RWPE2 (cell line): ENCODE results near the gene DOCK10.

Experiments used
- ATAC-seq: fragments of 200-7000 bp; cut with Tn5 transposase; 3 replicates; pipeline ENCODE4 v1.9.1; 2021; ENCODE audit warnings: low read depth
- DNase-seq: peaks from one replicate; pipeline ENCODE4 v3.0.0-alpha.2; 2020; ENCODE audit warnings: low spot score
- H3K27ac ChIP-seq: fragments of 450-650 bp; 2 replicates; pipeline ENCODE4 v1.5.1; 2017; ENCODE audit warnings: mild to moderate bottlenecking; ENCODE audit not compliant: poor library complexity, severe bottlenecking
- H3K27me3 ChIP-seq: fragments of 250-450 bp; sonication (Bioruptor Pico); 2 replicates; pipeline ENCODE4 v1.5.1; 2021; ENCODE audit warnings: mild to moderate bottlenecking, moderate library complexity; ENCODE audit not compliant: insufficient read depth, poor library complexity, severe bottlenecking
- H3K36me3 ChIP-seq: fragments of 250-450 bp; sonication (Bioruptor Pico); 2 replicates; pipeline ENCODE4 v1.5.1; 2020; ENCODE audit warnings: low read depth, mild to moderate bottlenecking, moderate library complexity
- H3K4me1 ChIP-seq: fragments of 250-450 bp; sonication (Bioruptor Pico); 2 replicates; pipeline ENCODE4 v1.5.1; 2021; ENCODE audit warnings: mild to moderate bottlenecking, moderate library complexity; ENCODE audit not compliant: insufficient read depth, poor library complexity, severe bottlenecking
- H3K4me3 ChIP-seq: fragments of 250-450 bp; sonication (Bioruptor Pico); 2 replicates; pipeline ENCODE4 v1.5.1; 2021; ENCODE audit warnings: mild to moderate bottlenecking, moderate library complexity; ENCODE audit not compliant: severe bottlenecking
- H3K9me3 ChIP-seq: fragments of 250-450 bp; sonication (Bioruptor Pico); 2 replicates; pipeline ENCODE4 v1.5.1; 2021; ENCODE audit warnings: mild to moderate bottlenecking, moderate library complexity; ENCODE audit not compliant: severe bottlenecking
- TF ChIP-seq, protein P1 (sequence below): fragments of 450-650 bp; IDR thresholded peaks from one replicate; pipeline ENCODE4 v1.5.1; 2017; ENCODE audit warnings: mild to moderate bottlenecking, moderate library complexity; ENCODE audit not compliant: poor library complexity, severe bottlenecking

The DOCK10 gene

DNA sequence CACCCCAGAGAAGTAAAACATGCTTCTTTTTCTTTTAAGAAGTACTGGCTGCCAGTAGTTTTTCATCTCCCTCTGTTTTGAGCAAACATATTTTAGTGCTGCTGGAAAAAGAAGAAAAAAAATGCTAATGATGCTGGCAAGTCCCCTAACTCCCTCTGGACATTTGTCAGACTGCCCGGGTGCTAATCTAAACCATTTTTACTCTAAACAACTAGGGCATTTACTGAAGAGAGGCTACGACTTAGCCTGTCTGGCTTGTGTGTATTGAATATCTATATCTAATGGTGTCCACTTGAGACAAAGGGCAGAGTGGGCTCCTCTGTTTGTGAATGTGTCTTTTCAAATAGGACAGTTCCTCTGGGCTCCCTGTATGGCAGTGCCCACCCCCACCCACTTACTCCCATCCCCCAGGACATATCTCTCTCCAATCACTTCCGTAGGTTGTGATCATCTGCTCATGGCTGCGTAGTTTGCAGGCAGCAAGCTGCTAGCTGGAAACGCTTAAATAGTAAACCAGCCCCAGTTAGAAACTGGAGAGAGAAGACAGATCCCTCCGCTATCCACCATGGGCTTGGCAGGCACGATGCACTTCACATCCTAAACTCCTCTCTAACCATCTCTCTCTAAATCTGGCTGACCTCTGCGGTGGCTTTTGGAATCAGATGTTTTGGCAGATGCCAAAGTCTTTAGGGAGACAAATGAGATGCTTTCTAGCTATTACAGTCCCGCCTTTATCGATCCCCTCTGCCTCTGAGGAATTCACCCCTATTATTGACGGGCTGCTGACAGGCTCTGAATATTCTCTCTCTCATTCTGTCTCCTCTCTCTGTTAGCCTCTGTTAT, 58.3 kb downstream of the DOCK10 start:
- no peak for DNase-seq

DNA sequence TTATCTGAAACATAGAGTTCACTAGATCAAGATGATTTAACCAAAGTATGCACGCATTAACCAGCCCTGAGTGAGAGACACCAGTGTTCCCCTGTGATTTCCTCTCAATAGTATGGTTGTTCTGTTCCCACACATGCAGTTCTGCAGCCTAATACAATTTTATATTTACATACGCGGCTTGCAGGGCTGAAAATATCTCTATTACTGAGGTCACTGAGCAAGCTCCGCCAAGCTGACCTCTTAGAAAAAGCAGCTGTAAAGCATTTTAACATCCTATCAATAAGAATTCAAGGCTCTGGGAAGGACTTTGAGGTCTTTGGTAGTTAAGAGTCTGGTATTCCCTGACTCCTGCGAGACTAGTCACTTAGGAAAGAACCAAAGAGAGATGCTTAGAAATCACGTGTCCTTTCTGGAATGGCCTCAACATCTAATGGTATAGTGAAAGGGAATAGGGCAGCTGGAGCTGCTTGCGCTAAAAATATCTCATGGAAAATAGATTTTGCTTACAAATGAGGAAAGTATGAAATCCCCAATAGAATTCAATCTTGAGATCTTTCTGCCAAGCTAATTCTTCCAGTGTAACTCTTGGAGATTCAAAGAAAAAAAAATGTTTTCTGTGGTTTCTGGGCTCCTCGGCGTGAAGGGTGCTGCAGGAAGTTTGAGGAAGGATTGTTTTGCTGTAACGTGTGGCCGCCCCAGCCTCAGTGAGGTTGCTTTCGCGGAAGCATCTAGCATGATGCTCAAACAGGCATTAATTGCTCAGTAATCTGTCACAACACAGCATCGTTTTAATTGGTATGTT, 59.2 kb downstream of the DOCK10 start:
- no peaks in the 10 kb centered on the region for H3K9me3 ChIP-seq
- DNase-seq: no peak
- no peaks in the 10 kb centered on the region for H3K4me1 ChIP-seq
- H3K36me3 ChIP-seq: no peaks in the 10 kb centered on the region
- TF ChIP-seq, protein P1, sequence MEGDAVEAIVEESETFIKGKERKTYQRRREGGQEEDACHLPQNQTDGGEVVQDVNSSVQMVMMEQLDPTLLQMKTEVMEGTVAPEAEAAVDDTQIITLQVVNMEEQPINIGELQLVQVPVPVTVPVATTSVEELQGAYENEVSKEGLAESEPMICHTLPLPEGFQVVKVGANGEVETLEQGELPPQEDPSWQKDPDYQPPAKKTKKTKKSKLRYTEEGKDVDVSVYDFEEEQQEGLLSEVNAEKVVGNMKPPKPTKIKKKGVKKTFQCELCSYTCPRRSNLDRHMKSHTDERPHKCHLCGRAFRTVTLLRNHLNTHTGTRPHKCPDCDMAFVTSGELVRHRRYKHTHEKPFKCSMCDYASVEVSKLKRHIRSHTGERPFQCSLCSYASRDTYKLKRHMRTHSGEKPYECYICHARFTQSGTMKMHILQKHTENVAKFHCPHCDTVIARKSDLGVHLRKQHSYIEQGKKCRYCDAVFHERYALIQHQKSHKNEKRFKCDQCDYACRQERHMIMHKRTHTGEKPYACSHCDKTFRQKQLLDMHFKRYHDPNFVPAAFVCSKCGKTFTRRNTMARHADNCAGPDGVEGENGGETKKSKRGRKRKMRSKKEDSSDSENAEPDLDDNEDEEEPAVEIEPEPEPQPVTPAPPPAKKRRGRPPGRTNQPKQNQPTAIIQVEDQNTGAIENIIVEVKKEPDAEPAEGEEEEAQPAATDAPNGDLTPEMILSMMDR: no peak
- H3K27ac ChIP-seq: no peak overlapping the region
- no peaks in the 10 kb centered on the region for H3K27me3 ChIP-seq
- ATAC-seq: no peak
- H3K4me3 ChIP-seq: no peak overlapping the region

More for the DNA sequence above, 58.3 kb downstream of the DOCK10 start:
- Histone ChIP-seq H3K4me3 (no peak overlapping the region), H3K9me3 (no peaks in the 10 kb centered on the region), H3K36me3 (no peaks in the 10 kb centered on the region), H3K27me3 (no peaks in the 10 kb centered on the region), H3K27ac (no peak overlapping the region), H3K4me1 (no peaks in the 10 kb centered on the region)
- no peak for ATAC-seq
- TF ChIP-seq, protein P1: no peak

DNA sequence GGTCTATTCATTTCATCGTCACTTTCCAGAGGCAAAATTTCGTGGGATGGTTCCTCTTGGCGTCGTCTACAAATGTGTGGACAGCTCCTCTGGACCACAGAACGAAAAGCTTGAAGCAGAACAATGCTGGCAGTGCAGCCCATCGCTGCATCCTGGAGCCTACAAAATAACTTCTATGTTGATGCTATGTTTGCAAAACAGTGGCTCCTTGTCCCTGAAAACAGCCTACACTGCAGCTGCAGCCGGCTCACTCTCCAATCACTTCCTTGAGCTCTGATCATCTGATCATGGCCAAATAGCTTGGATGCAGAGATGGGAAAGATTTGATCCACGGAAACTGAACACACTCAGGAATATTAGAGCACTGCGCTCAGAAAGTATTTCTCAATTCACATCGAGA, 60.0 kb downstream of the DOCK10 start:
- TF ChIP-seq, protein P1: no peak
- H3K4me1 ChIP-seq: no peaks in the 10 kb centered on the region
- no peaks in the 10 kb centered on the region for H3K36me3 ChIP-seq
- no peak for ATAC-seq
- H3K9me3 ChIP-seq: no peaks in the 10 kb centered on the region
- H3K4me3 ChIP-seq: no peak overlapping the region
- H3K27me3 ChIP-seq: no peaks in the 10 kb centered on the region
- no peak overlapping the region for H3K27ac ChIP-seq
- DNase-seq: no peak

DNA sequence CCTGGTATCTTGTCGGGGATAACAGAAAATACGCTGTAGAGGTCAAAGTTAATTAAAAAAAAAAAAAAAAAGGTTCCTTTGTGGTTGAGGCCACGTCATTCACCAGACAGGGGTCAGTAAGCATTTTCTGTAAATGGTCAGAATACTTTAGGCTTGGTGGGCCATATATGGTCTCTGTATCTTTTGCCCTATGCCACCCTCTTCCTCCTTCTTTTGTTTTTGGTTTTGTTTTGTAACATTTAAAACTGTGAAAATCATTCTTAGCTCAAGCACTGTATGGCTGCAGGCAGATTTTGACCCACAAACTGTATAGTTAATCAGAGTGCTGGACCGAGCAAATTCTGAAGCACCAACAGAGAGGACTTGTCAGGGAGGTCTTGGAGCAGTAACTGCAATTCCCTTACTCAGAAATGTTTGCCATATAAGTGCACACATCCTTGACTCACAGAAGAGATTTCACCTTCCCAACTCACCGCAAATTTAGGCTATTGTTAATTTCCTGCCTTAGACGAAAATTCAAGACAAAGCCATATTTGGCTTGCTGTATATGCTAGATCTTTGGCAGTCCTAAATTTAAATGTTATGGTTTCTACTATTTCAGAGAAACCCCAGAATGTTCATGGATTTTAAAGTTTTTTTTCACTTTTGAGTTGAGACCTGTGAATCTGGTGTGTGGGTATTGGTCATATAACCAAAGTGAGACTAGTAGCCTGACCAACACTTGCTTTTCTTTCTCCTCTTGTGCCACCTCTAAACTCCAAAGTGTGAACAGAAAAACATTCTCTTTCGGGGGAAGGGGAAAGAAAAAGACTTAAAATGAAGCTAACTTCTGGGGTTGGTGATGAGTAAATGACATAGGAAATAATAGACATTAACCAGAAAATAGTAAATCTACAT, 65.4 kb downstream of the DOCK10 start:
- TF ChIP-seq, protein P1: no peak
- Histone ChIP-seq H3K27me3 (no peaks in the 10 kb centered on the region), H3K4me3 (no peak overlapping the region), H3K9me3 (no peaks in the 10 kb centered on the region), H3K4me1 (no peaks in the 10 kb centered on the region), H3K36me3 (no peaks in the 10 kb centered on the region), H3K27ac (no peak overlapping the region)
- DNase-seq (no peak), ATAC-seq (no peak)
